WTC11 (cell line): Measurements from ENCODE around the gene STON1. TPM values are rescaled to one million over a fixed set of nuclear protein-coding genes. Genes with fewer than 3 reads are reported as not detected.

ENCODE experiments used
- ATAC-seq: fragments of 200-7000 bp; cut with Tn5 transposase; 2 replicates; pipeline ENCODE4 v1.10.0; 2021; ENCODE audit warnings: mild to moderate bottlenecking, moderate library complexity
- CTCF ChIA-PET: fragments of 300-600 bp; sonication (Branson Sonifier 250); formaldehyde crosslinking; loops from one replicate; lab custom pipeline; 2021; ENCODE audit warnings: antibody characterized with exemption; lab: Charles Lee
- POLR2A ChIA-PET: fragments of 350-600 bp; sonication (Branson Sonifier 250); formaldehyde crosslinking; loops from one replicate; lab custom pipeline; 2021; ENCODE audit warnings: antibody characterized with exemption; lab: Charles Lee
- DNase-seq: peaks from one replicate; pipeline ENCODE4 v3.0.0; 2021; ENCODE audit warnings: low spot score
- H3K27ac Mint-ChIP-seq: 2 replicates; pipeline ENCODE4 v1.8.0; 2021; ENCODE audit warnings: mixed read lengths
- H3K27me3 Mint-ChIP-seq: 2 replicates; pipeline ENCODE4 v1.8.0; 2021; ENCODE audit warnings: low read depth, mild to moderate bottlenecking, moderate library complexity, mixed read lengths
- H3K36me3 Mint-ChIP-seq: 2 replicates; pipeline ENCODE4 v1.8.0; 2021; ENCODE audit warnings: mixed read lengths
- H3K4me1 Mint-ChIP-seq: 2 replicates; pipeline ENCODE4 v1.8.0; 2022; ENCODE audit warnings: mixed read lengths
- H3K4me3 Mint-ChIP-seq: 2 replicates; pipeline ENCODE4 v1.8.0; 2021; ENCODE audit warnings: mild to moderate bottlenecking, moderate library complexity, mixed read lengths
- H3K9me3 Mint-ChIP-seq: 2 replicates; pipeline ENCODE4 v1.8.0; 2021; ENCODE audit warnings: mixed read lengths
- ATF1 ChIP-seq: sonication (generic); formaldehyde crosslinking; IDR thresholded peaks from 2 replicates; pipeline ENCODE4 v1.8.1; 2023; ENCODE audit warnings: mild to moderate bottlenecking, moderate library complexity, missing genetic modification reagents
- EMX1 ChIP-seq: fragments of 250-450 bp; sonication (Bioruptor Pico); IDR thresholded peaks from 2 replicates; pipeline ENCODE4 v1.8.0; 2021; ENCODE audit warnings: mild to moderate bottlenecking
- ETV6 ChIP-seq: sonication (generic); formaldehyde crosslinking; IDR thresholded peaks from 2 replicates; pipeline ENCODE4 v1.8.1; 2022; ENCODE audit warnings: mild to moderate bottlenecking, missing genetic modification reagents
- HMGA2 ChIP-seq: fragments of 250-450 bp; sonication (Bioruptor Pico); IDR thresholded peaks from 2 replicates; pipeline ENCODE4 v1.4.0; 2021; ENCODE audit warnings: mild to moderate bottlenecking, moderate library complexity
- KAT7 ChIP-seq: sonication (generic); formaldehyde crosslinking; IDR thresholded peaks from 2 replicates; pipeline ENCODE4 v1.8.1; 2023; ENCODE audit warnings: missing genetic modification reagents, mild to moderate bottlenecking, borderline replicate concordance
- PRRX2 ChIP-seq: fragments of 250-450 bp; sonication (Bioruptor Pico); IDR thresholded peaks from 2 replicates; pipeline ENCODE4 v1.8.0; 2021; ENCODE audit warnings: mild to moderate bottlenecking
- RELA ChIP-seq: sonication (generic); formaldehyde crosslinking; IDR thresholded peaks from 2 replicates; pipeline ENCODE4 v1.8.1; 2022; ENCODE audit warnings: missing genetic modification reagents, mild to moderate bottlenecking, borderline replicate concordance
- TEAD4 ChIP-seq: sonication (generic); formaldehyde crosslinking; IDR thresholded peaks from 2 replicates; pipeline ENCODE4 v1.8.0; 2022; ENCODE audit warnings: mild to moderate bottlenecking, missing genetic modification reagents
- TP53 ChIP-seq: sonication (generic); formaldehyde crosslinking; IDR thresholded peaks from 2 replicates; pipeline ENCODE4 v1.8.1; 2023; ENCODE audit warnings: mild to moderate bottlenecking, missing genetic modification reagents
- ZBTB21 ChIP-seq: sonication (generic); formaldehyde crosslinking; IDR thresholded peaks from 2 replicates; pipeline ENCODE4 v1.8.1; 2023; ENCODE audit warnings: mild to moderate bottlenecking, missing genetic modification reagents, borderline replicate concordance
- ZNF317 ChIP-seq: sonication (generic); formaldehyde crosslinking; IDR thresholded peaks from 2 replicates; pipeline ENCODE4 v1.8.1; 2023; ENCODE audit warnings: low read depth, mild to moderate bottlenecking, moderate library complexity, missing genetic modification reagents, borderline replicate concordance
- ZNF396 ChIP-seq: fragments of 250-450 bp; sonication (Bioruptor Pico); IDR thresholded peaks from 2 replicates; pipeline ENCODE4 v1.8.0; 2021; ENCODE audit warnings: mild to moderate bottlenecking, moderate library complexity, borderline replicate concordance
- ZNF416 ChIP-seq: fragments of 250-450 bp; sonication (Bioruptor Pico); IDR thresholded peaks from 2 replicates; pipeline ENCODE4 v1.9.0; 2021; ENCODE audit warnings: mild to moderate bottlenecking, inconsistent platforms
- total RNA-seq: library from RNA; stranded (reverse); gene quantifications from 3 replicates; pipeline ENCODE4 v1.2.3, GENCODE V29; 2021
- TF ChIP-seq, protein P1 (sequence below): sonication (generic); formaldehyde crosslinking; IDR thresholded peaks from 2 replicates; pipeline ENCODE4 v1.8.1; 2022; ENCODE audit warnings: low read depth, missing genetic modification reagents, borderline replicate concordance
- TF ChIP-seq, protein P2 (sequence below): fragments of 250-450 bp; sonication (Bioruptor Pico); IDR thresholded peaks from 2 replicates; pipeline ENCODE4 v1.9.0; 2021; ENCODE audit warnings: mild to moderate bottlenecking, borderline replicate concordance
- TF ChIP-seq, protein P3 (sequence below): sonication (generic); formaldehyde crosslinking; IDR thresholded peaks from 2 replicates; pipeline ENCODE4 v1.8.1; 2023; ENCODE audit warnings: mild to moderate bottlenecking, moderate library complexity, missing genetic modification reagents
- TF ChIP-seq, protein P4 (sequence below): sonication (generic); formaldehyde crosslinking; IDR thresholded peaks from 2 replicates; pipeline ENCODE4 v1.8.1; 2022; ENCODE audit warnings: low read depth, mild to moderate bottlenecking, moderate library complexity, missing genetic modification reagents, borderline replicate concordance
- TF ChIP-seq, protein P5 (sequence below): sonication (generic); formaldehyde crosslinking; IDR thresholded peaks from 2 replicates; pipeline ENCODE4 v1.8.0; 2022; ENCODE audit warnings: mild to moderate bottlenecking, missing genetic modification reagents
- TF ChIP-seq, protein P6 (sequence below): sonication (generic); formaldehyde crosslinking; IDR thresholded peaks from 2 replicates; pipeline ENCODE4 v1.8.1; 2022; ENCODE audit warnings: mild to moderate bottlenecking, moderate library complexity, missing genetic modification reagents

The STON1 gene
- total RNA-seq, 1 experiment from 2014 or later = 11.0 TPM

DNA sequence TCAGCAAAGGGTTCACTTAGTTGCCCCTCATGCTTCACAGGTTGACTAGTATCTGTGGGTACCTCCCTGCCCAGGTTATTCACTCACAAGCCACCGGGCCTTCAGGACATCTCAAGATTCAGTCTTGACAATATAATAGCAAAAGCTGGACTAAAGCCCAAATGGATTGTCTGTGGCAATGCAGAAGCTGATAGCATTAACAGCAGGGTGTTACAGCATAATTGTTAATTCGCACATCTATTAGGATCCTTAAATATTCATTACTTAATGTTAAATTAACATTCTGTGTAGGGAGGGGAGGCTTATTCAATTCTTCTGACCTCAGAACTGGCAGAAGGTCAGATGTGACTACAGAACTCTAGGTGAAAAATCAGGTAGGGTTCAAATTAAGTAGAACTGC, 67.5 kb downstream of the STON1 start:
- Mint-ChIP-seq H3K4me1 (peaks cover 4% of the 10 kb centered on the region), H3K4me3 (no peak overlapping the region), H3K9me3 (no peaks in the 10 kb centered on the region), H3K36me3 (0 out of 2 replicates have a peak, but pooled peaks cover 3% of the 10 kb centered on the region), H3K27ac (no peak overlapping the region), H3K27me3 (no peaks in the 10 kb centered on the region)
- no peak for DNase-seq
- ATAC-seq = no peak
- POLR2A ChIA-PET = no interaction called here
- TF ChIP-seq TEAD4 (CRISPR knock-in tag) (no peak), ZBTB21 (CRISPR knock-in tag) (no peak), ZNF416 (CRISPR knock-in tag) (no peak), HMGA2 (CRISPR knock-in tag) (no peak), PRRX2 (CRISPR knock-in tag) (no peak), TP53 (CRISPR knock-in tag) (no peak), KAT7 (CRISPR knock-in tag) (no peak), RELA (CRISPR knock-in tag) (no peak), ATF1 (CRISPR knock-in tag) (no peak), ZNF396 (no peak), EMX1 (no peak), ZNF317 (no peak), ETV6 (CRISPR knock-in tag) (no peak)
- TF ChIP-seq, protein P1, sequence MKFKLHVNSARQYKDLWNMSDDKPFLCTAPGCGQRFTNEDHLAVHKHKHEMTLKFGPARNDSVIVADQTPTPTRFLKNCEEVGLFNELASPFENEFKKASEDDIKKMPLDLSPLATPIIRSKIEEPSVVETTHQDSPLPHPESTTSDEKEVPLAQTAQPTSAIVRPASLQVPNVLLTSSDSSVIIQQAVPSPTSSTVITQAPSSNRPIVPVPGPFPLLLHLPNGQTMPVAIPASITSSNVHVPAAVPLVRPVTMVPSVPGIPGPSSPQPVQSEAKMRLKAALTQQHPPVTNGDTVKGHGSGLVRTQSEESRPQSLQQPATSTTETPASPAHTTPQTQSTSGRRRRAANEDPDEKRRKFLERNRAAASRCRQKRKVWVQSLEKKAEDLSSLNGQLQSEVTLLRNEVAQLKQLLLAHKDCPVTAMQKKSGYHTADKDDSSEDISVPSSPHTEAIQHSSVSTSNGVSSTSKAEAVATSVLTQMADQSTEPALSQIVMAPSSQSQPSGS (CRISPR knock-in tag) = no peak
- TF ChIP-seq, protein P2, sequence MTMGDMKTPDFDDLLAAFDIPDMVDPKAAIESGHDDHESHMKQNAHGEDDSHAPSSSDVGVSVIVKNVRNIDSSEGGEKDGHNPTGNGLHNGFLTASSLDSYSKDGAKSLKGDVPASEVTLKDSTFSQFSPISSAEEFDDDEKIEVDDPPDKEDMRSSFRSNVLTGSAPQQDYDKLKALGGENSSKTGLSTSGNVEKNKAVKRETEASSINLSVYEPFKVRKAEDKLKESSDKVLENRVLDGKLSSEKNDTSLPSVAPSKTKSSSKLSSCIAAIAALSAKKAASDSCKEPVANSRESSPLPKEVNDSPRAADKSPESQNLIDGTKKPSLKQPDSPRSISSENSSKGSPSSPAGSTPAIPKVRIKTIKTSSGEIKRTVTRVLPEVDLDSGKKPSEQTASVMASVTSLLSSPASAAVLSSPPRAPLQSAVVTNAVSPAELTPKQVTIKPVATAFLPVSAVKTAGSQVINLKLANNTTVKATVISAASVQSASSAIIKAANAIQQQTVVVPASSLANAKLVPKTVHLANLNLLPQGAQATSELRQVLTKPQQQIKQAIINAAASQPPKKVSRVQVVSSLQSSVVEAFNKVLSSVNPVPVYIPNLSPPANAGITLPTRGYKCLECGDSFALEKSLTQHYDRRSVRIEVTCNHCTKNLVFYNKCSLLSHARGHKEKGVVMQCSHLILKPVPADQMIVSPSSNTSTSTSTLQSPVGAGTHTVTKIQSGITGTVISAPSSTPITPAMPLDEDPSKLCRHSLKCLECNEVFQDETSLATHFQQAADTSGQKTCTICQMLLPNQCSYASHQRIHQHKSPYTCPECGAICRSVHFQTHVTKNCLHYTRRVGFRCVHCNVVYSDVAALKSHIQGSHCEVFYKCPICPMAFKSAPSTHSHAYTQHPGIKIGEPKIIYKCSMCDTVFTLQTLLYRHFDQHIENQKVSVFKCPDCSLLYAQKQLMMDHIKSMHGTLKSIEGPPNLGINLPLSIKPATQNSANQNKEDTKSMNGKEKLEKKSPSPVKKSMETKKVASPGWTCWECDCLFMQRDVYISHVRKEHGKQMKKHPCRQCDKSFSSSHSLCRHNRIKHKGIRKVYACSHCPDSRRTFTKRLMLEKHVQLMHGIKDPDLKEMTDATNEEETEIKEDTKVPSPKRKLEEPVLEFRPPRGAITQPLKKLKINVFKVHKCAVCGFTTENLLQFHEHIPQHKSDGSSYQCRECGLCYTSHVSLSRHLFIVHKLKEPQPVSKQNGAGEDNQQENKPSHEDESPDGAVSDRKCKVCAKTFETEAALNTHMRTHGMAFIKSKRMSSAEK (CRISPR knock-in tag) = no peak
- TF ChIP-seq, protein P3, sequence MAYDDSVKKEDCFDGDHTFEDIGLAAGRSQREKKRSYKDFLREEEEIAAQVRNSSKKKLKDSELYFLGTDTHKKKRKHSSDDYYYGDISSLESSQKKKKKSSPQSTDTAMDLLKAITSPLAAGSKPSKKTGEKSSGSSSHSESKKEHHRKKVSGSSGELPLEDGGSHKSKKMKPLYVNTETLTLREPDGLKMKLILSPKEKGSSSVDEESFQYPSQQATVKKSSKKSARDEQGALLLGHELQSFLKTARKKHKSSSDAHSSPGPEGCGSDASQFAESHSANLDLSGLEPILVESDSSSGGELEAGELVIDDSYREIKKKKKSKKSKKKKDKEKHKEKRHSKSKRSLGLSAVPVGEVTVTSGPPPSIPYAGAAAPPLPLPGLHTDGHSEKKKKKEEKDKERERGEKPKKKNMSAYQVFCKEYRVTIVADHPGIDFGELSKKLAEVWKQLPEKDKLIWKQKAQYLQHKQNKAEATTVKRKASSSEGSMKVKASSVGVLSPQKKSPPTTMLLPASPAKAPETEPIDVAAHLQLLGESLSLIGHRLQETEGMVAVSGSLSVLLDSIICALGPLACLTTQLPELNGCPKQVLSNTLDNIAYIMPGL (CRISPR knock-in tag) = no peak
- TF ChIP-seq, protein P4, sequence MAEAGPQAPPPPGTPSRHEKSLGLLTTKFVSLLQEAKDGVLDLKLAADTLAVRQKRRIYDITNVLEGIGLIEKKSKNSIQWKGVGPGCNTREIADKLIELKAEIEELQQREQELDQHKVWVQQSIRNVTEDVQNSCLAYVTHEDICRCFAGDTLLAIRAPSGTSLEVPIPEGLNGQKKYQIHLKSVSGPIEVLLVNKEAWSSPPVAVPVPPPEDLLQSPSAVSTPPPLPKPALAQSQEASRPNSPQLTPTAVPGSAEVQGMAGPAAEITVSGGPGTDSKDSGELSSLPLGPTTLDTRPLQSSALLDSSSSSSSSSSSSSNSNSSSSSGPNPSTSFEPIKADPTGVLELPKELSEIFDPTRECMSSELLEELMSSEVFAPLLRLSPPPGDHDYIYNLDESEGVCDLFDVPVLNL (CRISPR knock-in tag) = no peak
- TF ChIP-seq, protein P5, sequence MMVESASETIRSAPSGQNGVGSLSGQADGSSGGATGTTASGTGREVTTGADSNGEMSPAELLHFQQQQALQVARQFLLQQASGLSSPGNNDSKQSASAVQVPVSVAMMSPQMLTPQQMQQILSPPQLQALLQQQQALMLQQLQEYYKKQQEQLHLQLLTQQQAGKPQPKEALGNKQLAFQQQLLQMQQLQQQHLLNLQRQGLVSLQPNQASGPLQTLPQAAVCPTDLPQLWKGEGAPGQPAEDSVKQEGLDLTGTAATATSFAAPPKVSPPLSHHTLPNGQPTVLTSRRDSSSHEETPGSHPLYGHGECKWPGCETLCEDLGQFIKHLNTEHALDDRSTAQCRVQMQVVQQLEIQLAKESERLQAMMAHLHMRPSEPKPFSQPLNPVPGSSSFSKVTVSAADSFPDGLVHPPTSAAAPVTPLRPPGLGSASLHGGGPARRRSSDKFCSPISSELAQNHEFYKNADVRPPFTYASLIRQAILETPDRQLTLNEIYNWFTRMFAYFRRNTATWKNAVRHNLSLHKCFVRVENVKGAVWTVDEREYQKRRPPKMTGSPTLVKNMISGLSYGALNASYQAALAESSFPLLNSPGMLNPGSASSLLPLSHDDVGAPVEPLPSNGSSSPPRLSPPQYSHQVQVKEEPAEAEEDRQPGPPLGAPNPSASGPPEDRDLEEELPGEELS = no peak
- TF ChIP-seq, protein P6, sequence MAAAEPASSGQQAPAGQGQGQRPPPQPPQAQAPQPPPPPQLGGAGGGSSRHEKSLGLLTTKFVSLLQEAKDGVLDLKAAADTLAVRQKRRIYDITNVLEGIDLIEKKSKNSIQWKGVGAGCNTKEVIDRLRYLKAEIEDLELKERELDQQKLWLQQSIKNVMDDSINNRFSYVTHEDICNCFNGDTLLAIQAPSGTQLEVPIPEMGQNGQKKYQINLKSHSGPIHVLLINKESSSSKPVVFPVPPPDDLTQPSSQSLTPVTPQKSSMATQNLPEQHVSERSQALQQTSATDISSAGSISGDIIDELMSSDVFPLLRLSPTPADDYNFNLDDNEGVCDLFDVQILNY = no peak
- CTCF ChIA-PET = no interaction called here
